SK-N-SH (cell line): ENCODE results near the gene P2RX3. TPM values are rescaled to one million over a fixed set of nuclear protein-coding genes. Genes with fewer than 3 reads are reported as not detected.
A peak's percentile ranks its signal among the peaks of the same experiment; 100 is the strongest.

ENCODE experiments used
- CTCF ChIA-PET: fragments of 300-600, 350-600 bp; formaldehyde crosslinking; extraction: SDS; loops from one replicate; lab custom pipeline; 2021; lab: Yijun Ruan, JAX
- POLR2A ChIA-PET: fragments of 350-600 bp; sonication (Branson Sonifier 250); formaldehyde crosslinking; extraction: SDS; loops from one replicate; lab custom pipeline; 2020; ENCODE audit warnings: antibody characterized with exemption, inconsistent platforms; lab: Yijun Ruan, JAX
- DNase-seq: peaks from one replicate; pipeline ENCODE4 v3.0.0; 2012
- H2AFZ ChIP-seq: fragments of 200-600 bp; sonication (generic); 2 replicates; pipeline ENCODE4 v1.8.1; 2016; ENCODE audit warnings: antibody characterized with exemption, mild to moderate bottlenecking, low read depth
- H3F3A ChIP-seq: fragments of 200-600 bp; sonication (generic); replicated peaks from 2 replicates; pipeline ENCODE3; 2016; ENCODE audit warnings: antibody characterized with exemption, mild to moderate bottlenecking; ENCODE audit not compliant: insufficient read depth
- H3K27ac ChIP-seq, 2 experiments: fragments of 200-500 bp in 1 of 2; fragments of 200-600 bp in 1 of 2; sonication (Bioruptor generic) in 1 of 2; sonication (generic), shearing (Covaris generic) in 1 of 2; 2 replicates each; pipeline versions ENCODE4 v1.5.1 to v1.6.1; 2014 to 2016; ENCODE audit warnings: low read depth in 2 of 2, inconsistent platforms in 1 of 2, low read length in 1 of 2, mild to moderate bottlenecking in 1 of 2, mixed read lengths in 1 of 2
- H3K27me3 ChIP-seq: fragments of 200-600 bp; sonication (generic), shearing (Covaris generic); 2 replicates; pipeline ENCODE4 v1.6.1; 2016; ENCODE audit warnings: mixed run types; ENCODE audit not compliant: insufficient read depth
- H3K36me3 ChIP-seq, 2 experiments: fragments of 200-500 bp in 1 of 2; fragments of 200-600 bp in 1 of 2; sonication (Bioruptor generic) in 1 of 2; sonication (generic) in 1 of 2; replicated peaks in 1 of 2; 2 replicates each; pipeline versions ENCODE3 to v1.5.1; 2014 to 2016; ENCODE audit warnings: low read length in 1 of 2, mild to moderate bottlenecking in 1 of 2; ENCODE audit not compliant: insufficient read depth in 2 of 2, control insufficient read depth in 1 of 2
- H3K4me1 ChIP-seq, 2 experiments: fragments of 200-500 bp in 1 of 2; fragments of 200-600 bp in 1 of 2; sonication (Bioruptor generic) in 1 of 2; sonication (generic), shearing (Covaris generic) in 1 of 2; 2 replicates each; pipeline versions ENCODE4 v1.5.1 to v1.6.1; 2014 to 2016; ENCODE audit warnings: low read depth in 1 of 2, low read length in 1 of 2, mixed run types in 1 of 2; ENCODE audit not compliant: insufficient read depth in 2 of 2, control insufficient read depth in 1 of 2
- H3K4me2 ChIP-seq: fragments of 200-600 bp; sonication (generic), shearing (Covaris generic); 2 replicates; pipeline ENCODE4 v1.6.1; 2017; ENCODE audit warnings: mixed run types
- H3K4me3 ChIP-seq, 2 experiments: fragments of 200-500 bp in 1 of 2; fragments of 200-600 bp in 1 of 2; sonication (Bioruptor generic) in 1 of 2; sonication (generic), shearing (Covaris generic) in 1 of 2; 2 replicates each; pipeline versions ENCODE4 v1.5.1 to v1.8.1; 2014 to 2016; ENCODE audit warnings: low read depth in 2 of 2, inconsistent platforms in 1 of 2, low read length in 1 of 2, mild to moderate bottlenecking in 1 of 2, mixed read lengths in 1 of 2, moderate library complexity in 1 of 2
- H3K79me2 ChIP-seq: fragments of 200-600 bp; sonication (generic); 2 replicates; pipeline ENCODE4 v1.8.1; 2017; ENCODE audit warnings: mild to moderate bottlenecking; ENCODE audit not compliant: insufficient read depth
- H3K9ac ChIP-seq: fragments of 200-600 bp; sonication (generic); 2 replicates; pipeline ENCODE4 v1.6.1; 2017; ENCODE audit warnings: mixed run types
- H3K9me2 ChIP-seq: fragments of 200-600 bp; sonication (generic); 2 replicates; pipeline ENCODE4 v1.6.1; 2017; ENCODE audit warnings: mixed run types
- H3K9me3 ChIP-seq: fragments of 200-600 bp; sonication (generic); 2 replicates; pipeline ENCODE4 v1.6.1; 2017; ENCODE audit warnings: mixed run types, mild to moderate bottlenecking, moderate library complexity
- H4K20me1 ChIP-seq: fragments of 200-600 bp; sonication (generic); 2 replicates; pipeline ENCODE4 v1.6.1; 2017; ENCODE audit warnings: mild to moderate bottlenecking, mixed run types; ENCODE audit not compliant: insufficient read depth
- GABPA ChIP-seq: IDR thresholded peaks from 2 replicates; pipeline ENCODE4 v1.4.0; 2012; ENCODE audit warnings: low read depth, mild to moderate bottlenecking
- NFIC ChIP-seq: IDR thresholded peaks from 2 replicates; pipeline ENCODE4 v1.4.0; 2012; ENCODE audit warnings: borderline replicate concordance
- RAD21 ChIP-seq: IDR thresholded peaks from 2 replicates; pipeline ENCODE4 v1.6.1; 2012; ENCODE audit warnings: mild to moderate bottlenecking, low read length
- RCOR1 ChIP-seq: fragments of 150-350 bp; IDR thresholded peaks from 2 replicates; pipeline ENCODE4 v1.6.1; 2017; ENCODE audit warnings: antibody characterized with exemption, low read length
- RFX5 ChIP-seq: IDR thresholded peaks from 2 replicates; pipeline ENCODE4 v1.6.1; 2012; ENCODE audit warnings: mild to moderate bottlenecking, improper control_type of control experiment, low read length
- TAF1 ChIP-seq: IDR thresholded peaks from 2 replicates; pipeline ENCODE4 v1.6.1; 2012; ENCODE audit warnings: low read depth, mild to moderate bottlenecking, low read length, moderate library complexity, borderline replicate concordance
- WGBS: methylation state at CpG from one replicate; pipeline ENCODE4 v1.1.6; 2017; ENCODE audit warnings: low lambda C conversion rate; 5-methylcytosine and 5-hydroxymethylcytosine counted together
- polyA plus RNA-seq, 3 experiments: library from polyadenylated mRNA; depleted of rRNA; stranded (reverse); fragments of >200 nt; gene quantifications; 2 replicates each; pipeline ENCODE4 v1.2.3, GENCODE V29; 2012
- TF ChIP-seq, protein P1 (sequence below): IDR thresholded peaks from 2 replicates; pipeline ENCODE4; 2012
- TF ChIP-seq, protein P2 (sequence below): fragments of 200-600 bp; sonication (generic); IDR thresholded peaks from 2 replicates; pipeline ENCODE4 v1.6.1; 2017; ENCODE audit warnings: antibody characterized with exemption, mild to moderate bottlenecking, moderate library complexity
- TF ChIP-seq, protein P3 (sequence below): IDR thresholded peaks from 2 replicates; pipeline ENCODE4 v1.4.0; 2012; ENCODE audit warnings: low read depth, borderline replicate concordance
- TF ChIP-seq, protein P4 (sequence below): IDR thresholded peaks from 2 replicates; pipeline ENCODE4 v1.6.1; 2012; ENCODE audit warnings: mild to moderate bottlenecking, low read depth, low read length, moderate library complexity

Gene P2RX3
- polyA plus RNA-seq, 1 of the 3 experiments (the other 2 are of a cell fraction), result not detected

DNA sequence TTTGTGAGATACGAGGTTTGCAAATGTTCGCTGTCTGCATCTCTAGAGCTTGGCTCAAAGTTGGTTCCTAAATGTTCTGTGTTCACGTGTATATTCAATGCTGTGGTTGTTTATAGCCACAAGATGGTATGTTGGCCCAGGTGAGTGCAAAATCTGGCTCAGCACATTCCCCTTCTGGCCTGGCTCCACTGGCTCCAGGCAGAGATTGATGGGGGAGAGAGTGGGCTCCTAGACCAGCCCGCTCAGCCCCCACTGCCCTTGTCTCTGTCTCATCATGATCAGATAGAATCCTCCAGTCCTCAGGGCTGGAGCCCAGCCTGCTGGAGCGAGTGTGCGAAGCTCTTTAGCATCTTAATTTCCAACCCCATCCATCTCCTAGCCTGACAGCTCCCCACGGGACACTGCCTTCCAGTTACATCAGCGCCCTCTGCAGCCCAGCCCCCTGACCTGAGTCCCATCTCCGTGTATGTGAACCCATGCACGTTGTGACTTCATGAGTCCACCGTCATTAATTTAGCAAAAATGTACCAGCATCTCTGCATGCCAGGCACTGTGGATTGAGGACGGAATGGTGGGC lies 2.0 kb downstream of the P2RX3 start:
- Histone ChIP-seq H3K4me3 (no peak overlapping the region), H3K9me2 (no peaks in the 10 kb centered on the region), H3K9me3 (no peaks in the 10 kb centered on the region), H3K4me2 (no peak overlapping the region), H3K9ac (no peak overlapping the region), H3K79me2 (peaks cover 8% of the 10 kb centered on the region; the same call in 1 of the 2 replicates), H3K27me3 (no peaks in the 10 kb centered on the region), H3K4me1 (peaks cover 0 to 6% of the 10 kb centered on the region in 2 experiments; a peak in 1 of 4 replicates), H2AFZ (no peak overlapping the region), H3F3A (no peaks in the 10 kb centered on the region), H3K36me3 (no peaks in the 10 kb centered on the region), H4K20me1 (no peaks in the 10 kb centered on the region), H3K27ac (no peak overlapping the region)
- peak; percentile 59 for DNase-seq
- ChIA-PET POLR2A (interaction anchor here (0.6 kb wide), 1 partner anchor 396 kb away, joined by 3 read pairs; no protein-coding TSS in a partner anchor), CTCF (interaction anchor here (1.3 kb wide), 2 partner anchors 9 to 10 kb away, joined by 4 to 5 read pairs; no protein-coding TSS in a partner anchor)
- TF ChIP-seq, protein P1, sequence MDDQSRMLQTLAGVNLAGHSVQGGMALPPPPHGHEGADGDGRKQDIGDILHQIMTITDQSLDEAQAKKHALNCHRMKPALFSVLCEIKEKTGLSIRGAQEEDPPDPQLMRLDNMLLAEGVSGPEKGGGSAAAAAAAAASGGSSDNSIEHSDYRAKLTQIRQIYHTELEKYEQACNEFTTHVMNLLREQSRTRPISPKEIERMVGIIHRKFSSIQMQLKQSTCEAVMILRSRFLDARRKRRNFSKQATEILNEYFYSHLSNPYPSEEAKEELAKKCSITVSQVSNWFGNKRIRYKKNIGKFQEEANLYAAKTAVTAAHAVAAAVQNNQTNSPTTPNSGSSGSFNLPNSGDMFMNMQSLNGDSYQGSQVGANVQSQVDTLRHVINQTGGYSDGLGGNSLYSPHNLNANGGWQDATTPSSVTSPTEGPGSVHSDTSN, result peak; percentile 52; the same call in 1 of the 2 replicates
- TF ChIP-seq, protein P2, sequence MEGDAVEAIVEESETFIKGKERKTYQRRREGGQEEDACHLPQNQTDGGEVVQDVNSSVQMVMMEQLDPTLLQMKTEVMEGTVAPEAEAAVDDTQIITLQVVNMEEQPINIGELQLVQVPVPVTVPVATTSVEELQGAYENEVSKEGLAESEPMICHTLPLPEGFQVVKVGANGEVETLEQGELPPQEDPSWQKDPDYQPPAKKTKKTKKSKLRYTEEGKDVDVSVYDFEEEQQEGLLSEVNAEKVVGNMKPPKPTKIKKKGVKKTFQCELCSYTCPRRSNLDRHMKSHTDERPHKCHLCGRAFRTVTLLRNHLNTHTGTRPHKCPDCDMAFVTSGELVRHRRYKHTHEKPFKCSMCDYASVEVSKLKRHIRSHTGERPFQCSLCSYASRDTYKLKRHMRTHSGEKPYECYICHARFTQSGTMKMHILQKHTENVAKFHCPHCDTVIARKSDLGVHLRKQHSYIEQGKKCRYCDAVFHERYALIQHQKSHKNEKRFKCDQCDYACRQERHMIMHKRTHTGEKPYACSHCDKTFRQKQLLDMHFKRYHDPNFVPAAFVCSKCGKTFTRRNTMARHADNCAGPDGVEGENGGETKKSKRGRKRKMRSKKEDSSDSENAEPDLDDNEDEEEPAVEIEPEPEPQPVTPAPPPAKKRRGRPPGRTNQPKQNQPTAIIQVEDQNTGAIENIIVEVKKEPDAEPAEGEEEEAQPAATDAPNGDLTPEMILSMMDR, result peak; percentile 25; the same call in 1 of the 2 replicates
- no peak for TF ChIP-seq RAD21
- WGBS, result 59% methylated on average over 12 of the region's 12 CpGs

- no peak overlapping the region for H2AFZ ChIP-seq
- TF ChIP-seq RFX5 (no peak), RCOR1 (no peak)
- no peak overlapping the region for H3K27ac ChIP-seq
- H3K27me3 ChIP-seq, result no peaks in the 10 kb centered on the region
- peaks cover 0 to 1% of the 10 kb centered on the region in 2 experiments; a peak in 1 of 4 replicates for H3K4me1 ChIP-seq
- no peaks in the 10 kb centered on the region for H3K79me2 ChIP-seq
- WGBS, result 68% methylated on average over 6 of the region's 6 CpGs
- H3F3A ChIP-seq, result no peaks in the 10 kb centered on the region
- ChIA-PET POLR2A (no interaction called here), CTCF (interaction anchor here (1.3 kb wide), 1 partner anchor 185 kb away, joined by 3 read pairs; no protein-coding TSS in a partner anchor)
- no peak overlapping the region for H3K4me3 ChIP-seq
- no peak overlapping the region for H3K4me2 ChIP-seq
- no peak for DNase-seq
- H4K20me1 ChIP-seq, result no peaks in the 10 kb centered on the region
- no peaks in the 10 kb centered on the region for H3K9me3 ChIP-seq
- H3K36me3 ChIP-seq, result no peaks in the 10 kb centered on the region
- H3K9ac ChIP-seq, result no peak overlapping the region
- H3K9me2 ChIP-seq, result no peaks in the 10 kb centered on the region
These were observed 3.2 kb downstream of the P2RX3 start for GRCh38 chr11:57341250-57341808.

DNA sequence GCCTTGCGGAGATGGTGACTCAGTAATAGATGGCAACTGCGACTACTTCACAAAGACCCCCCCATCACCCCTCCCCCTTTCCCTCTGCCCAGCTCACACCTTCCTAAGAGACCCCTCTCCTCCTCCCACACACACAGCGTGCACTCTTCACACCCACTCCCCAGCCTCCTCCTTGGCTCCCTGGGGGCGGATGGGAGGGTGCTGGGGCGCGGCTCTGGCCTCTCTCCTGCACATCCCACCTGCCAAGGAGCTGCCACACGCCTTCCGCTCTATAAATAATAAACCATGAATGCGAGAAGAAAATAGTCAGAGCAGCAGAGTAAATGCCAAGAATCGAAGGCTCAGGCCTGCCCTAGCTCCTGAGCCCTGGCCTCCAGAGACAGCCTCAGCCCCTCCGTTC lies 4.5 kb downstream of the P2RX3 start:
- no peak overlapping the region for H3K9ac ChIP-seq
- H3K9me3 ChIP-seq, result no peaks in the 10 kb centered on the region
- no peak overlapping the region for H2AFZ ChIP-seq
- no peaks in the 10 kb centered on the region for H4K20me1 ChIP-seq
- no peak overlapping the region for H3K4me2 ChIP-seq
- no peak for DNase-seq
- H3K27ac ChIP-seq, result no peak overlapping the region
- no peaks in the 10 kb centered on the region for H3K9me2 ChIP-seq
- WGBS, result 95% methylated on average over 11 of the region's 11 CpGs
- ChIA-PET POLR2A (interaction anchor here (1.2 kb wide), 1 partner anchor 24 kb away, joined by 5 read pairs; no protein-coding TSS in a partner anchor), CTCF (interaction anchor here (0.9 to 1.3 kb wide), 4 partner anchors 84 to 184 kb away, joined by 3 to 4 read pairs (median 3); no protein-coding TSS in a partner anchor)
- no peaks in the 10 kb centered on the region for H3K36me3 ChIP-seq
- no peaks in the 10 kb centered on the region for H3K27me3 ChIP-seq
- H3K4me3 ChIP-seq, result no peak overlapping the region
- no peaks in the 10 kb centered on the region; a peak in 1 of 4 replicates for H3K4me1 ChIP-seq
- no peaks in the 10 kb centered on the region for H3F3A ChIP-seq
- H3K79me2 ChIP-seq, result no peaks in the 10 kb centered on the region
- TF ChIP-seq, protein P3, sequence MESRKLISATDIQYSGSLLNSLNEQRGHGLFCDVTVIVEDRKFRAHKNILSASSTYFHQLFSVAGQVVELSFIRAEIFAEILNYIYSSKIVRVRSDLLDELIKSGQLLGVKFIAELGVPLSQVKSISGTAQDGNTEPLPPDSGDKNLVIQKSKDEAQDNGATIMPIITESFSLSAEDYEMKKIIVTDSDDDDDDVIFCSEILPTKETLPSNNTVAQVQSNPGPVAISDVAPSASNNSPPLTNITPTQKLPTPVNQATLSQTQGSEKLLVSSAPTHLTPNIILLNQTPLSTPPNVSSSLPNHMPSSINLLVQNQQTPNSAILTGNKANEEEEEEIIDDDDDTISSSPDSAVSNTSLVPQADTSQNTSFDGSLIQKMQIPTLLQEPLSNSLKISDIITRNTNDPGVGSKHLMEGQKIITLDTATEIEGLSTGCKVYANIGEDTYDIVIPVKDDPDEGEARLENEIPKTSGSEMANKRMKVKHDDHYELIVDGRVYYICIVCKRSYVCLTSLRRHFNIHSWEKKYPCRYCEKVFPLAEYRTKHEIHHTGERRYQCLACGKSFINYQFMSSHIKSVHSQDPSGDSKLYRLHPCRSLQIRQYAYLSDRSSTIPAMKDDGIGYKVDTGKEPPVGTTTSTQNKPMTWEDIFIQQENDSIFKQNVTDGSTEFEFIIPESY, result no peak
- no peak for TF ChIP-seq RAD21
- TF ChIP-seq RCOR1, result no peak
- TF ChIP-seq GABPA, result no peak
- TF ChIP-seq NFIC, result no peak
- TF ChIP-seq TAF1, result no peak
- TF ChIP-seq, protein P4, sequence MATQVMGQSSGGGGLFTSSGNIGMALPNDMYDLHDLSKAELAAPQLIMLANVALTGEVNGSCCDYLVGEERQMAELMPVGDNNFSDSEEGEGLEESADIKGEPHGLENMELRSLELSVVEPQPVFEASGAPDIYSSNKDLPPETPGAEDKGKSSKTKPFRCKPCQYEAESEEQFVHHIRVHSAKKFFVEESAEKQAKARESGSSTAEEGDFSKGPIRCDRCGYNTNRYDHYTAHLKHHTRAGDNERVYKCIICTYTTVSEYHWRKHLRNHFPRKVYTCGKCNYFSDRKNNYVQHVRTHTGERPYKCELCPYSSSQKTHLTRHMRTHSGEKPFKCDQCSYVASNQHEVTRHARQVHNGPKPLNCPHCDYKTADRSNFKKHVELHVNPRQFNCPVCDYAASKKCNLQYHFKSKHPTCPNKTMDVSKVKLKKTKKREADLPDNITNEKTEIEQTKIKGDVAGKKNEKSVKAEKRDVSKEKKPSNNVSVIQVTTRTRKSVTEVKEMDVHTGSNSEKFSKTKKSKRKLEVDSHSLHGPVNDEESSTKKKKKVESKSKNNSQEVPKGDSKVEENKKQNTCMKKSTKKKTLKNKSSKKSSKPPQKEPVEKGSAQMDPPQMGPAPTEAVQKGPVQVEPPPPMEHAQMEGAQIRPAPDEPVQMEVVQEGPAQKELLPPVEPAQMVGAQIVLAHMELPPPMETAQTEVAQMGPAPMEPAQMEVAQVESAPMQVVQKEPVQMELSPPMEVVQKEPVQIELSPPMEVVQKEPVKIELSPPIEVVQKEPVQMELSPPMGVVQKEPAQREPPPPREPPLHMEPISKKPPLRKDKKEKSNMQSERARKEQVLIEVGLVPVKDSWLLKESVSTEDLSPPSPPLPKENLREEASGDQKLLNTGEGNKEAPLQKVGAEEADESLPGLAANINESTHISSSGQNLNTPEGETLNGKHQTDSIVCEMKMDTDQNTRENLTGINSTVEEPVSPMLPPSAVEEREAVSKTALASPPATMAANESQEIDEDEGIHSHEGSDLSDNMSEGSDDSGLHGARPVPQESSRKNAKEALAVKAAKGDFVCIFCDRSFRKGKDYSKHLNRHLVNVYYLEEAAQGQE, result no peak
